ENCODE data around the gene UBA52.

DNA sequence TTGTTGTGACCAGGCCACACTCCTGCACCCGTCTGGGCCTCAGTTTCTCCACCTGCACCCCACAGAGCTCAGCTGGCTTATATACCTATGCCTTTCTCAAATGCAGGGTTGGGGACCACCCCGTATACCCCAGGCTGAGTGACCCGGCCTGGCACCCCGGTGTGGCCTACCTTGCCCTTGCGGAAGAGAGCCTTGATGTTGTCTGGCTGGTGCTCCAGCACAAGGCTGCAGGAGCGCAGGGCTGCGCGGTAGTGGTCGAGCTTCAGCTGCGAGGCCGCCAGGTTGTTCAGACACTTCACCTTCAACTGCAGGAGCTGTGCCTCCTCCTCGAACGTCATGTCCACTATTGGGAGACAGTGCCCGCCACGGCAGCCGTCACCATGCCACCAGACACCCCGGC lies 34.2 kb upstream of the UBA52 start:
- no peak for TF ChIP-seq MAX (IDR thresholded peaks at IDR 0.05)
- no peak for TF ChIP-seq SIRT6 (IDR thresholded peaks at IDR 0.05; ENCODE audit: low read length)
